ENCODE data around the gene PMAIP1. TPM values are rescaled to one million over a fixed set of nuclear protein-coding genes. Genes with fewer than 3 reads are reported as not detected.
"Not testable (repeated sequence)": the region's sequence is repeated elsewhere in the genome, so short reads cannot be mapped to it uniquely, and the experiment has no call there.

Gene PMAIP1
- 1 to 10 TPM; 1.8 to 2.6 TPM for total RNA-seq
- long read RNA-seq, partial matches to known transcripts, result 0 of 1 reads
- long read RNA-seq, other reads (novel, unspliced or antisense), result 0 of 1 reads

DNA sequence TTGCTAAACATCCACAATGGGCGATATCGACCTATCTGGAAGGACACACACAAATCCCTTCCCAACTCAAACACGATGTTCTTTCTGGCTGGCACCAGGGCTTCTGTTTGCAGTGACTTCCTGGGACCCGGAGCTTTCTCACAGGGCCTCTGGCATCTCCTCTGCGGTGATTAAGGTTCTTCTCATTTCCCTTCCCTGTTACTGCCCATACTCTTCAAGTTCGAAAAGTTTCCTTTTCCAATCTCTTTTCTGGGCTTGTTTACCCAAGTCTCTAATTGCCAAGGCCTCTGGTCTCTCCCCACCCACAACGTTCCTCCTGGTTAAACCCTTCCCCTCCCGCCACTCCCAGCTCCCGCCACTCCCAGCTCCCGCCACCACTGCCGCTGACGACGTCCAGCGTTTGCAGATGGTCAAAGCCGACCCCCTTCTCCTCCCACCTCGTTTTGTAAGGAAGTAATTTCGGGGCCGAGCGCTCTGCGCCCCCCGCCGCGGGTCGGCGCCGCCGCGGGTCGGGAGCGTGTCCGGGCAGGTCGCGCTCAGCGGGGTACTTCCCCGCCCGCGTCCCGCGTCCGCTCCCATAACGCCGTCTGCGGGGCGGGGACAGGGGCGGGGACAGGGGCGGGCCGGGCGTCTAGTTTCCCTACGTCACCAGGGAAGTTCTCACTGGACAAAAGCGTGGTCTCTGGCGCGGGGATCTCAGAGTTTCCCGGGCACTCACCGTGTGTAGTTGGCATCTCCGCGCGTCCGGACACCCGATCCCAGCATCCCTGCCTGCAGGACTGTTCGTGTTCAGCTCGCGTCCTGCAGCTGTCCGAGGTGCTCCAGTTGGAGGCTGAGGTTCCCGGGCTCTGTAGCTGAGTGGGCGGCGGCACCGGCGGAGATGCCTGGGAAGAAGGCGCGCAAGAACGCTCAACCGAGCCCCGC lies at the start of gene PMAIP1:
Gene PMAIP1 (plus strand): TSS at position 699 of the 924 bp plus-strand sequence. CDS start 182 bp downstream, at position 881.
- DNase-seq, result peak; percentile 88 to 89
- peak; percentile 93 for ATAC-seq
- intact Hi-C loops (cut with DNase I, micrococcal nuclease), result no loop called here

DNA sequence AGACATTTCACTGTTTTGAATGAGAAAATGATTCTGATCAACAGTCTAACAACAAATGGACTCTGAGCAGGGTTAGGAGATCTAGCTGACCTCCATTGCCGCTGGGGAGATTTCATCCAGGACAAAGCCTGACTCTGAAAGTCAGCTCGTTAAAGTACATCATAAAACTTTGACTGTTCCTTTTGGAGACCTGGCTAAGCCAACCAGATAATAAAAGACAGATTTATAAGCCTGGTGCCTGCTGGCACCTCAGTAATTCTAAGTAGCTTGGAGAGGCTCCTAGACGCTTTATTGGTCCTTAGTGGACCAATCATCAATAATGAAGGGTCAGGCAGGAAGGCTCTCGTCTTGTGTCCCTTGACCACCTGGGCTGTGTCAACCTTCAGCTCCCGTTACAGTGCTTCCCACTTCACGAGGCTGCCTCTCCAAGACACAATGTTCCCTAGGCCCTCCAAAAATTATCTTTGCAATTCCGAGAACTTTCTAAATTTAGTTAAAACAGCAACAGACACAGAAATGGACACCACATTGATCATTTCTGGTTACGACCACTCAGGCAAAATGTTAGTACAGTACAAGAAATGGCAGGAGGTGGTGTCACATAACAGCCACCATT lies 47.9 kb upstream of the PMAIP1 start:
- intact Hi-C loops (cut with DNase I, micrococcal nuclease), result no loop called here
- ATAC-seq (peak; percentile 44), DNase-seq (no peak)

DNA sequence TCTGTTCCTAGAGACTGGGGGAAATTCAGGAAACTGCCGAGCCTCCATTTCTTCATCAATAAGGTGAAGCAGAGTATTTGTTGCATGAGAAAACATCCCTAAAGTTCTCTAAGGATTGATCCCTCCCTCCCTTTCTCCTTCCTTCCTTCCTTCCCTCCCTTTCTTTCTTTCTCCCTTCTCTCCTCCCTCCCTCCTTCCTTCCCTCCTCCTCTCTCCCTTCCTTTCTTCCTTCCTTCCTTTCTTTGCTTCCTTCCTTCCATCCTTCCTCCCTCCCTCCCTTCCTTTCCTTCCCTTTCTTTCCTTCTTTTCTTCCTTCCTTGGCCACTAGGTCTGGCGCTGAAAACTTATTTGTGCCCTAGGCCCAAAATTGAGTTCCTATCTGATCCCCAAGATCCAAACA lies 47.2 kb upstream of the PMAIP1 start:
- no peak for DNase-seq
- ATAC-seq, result no peak
- intact Hi-C loops (cut with DNase I, micrococcal nuclease), result no loop called here

DNA sequence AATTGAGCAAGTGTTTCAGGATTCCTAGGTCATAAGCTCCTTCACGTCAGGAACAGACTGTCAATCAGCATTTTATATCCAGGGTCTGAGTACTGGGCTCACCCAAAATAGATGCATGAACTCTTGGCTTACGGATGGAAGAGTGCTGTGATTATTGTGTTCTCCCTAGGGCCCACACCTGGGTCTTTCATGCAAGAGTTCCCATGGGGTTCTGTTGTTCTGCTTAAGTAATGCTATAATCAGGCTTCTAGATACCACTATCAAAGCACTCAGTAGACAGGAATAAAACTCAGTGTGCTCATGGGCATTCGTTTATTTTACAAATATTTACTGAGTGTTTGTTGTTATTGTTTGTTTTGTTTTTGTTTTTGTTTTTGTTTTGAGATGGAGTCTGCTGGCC lies 46.4 kb upstream of the PMAIP1 start:
- intact Hi-C loops (cut with DNase I, micrococcal nuclease), result no loop called here
- ATAC-seq (no peak), DNase-seq (no peak)

DNA sequence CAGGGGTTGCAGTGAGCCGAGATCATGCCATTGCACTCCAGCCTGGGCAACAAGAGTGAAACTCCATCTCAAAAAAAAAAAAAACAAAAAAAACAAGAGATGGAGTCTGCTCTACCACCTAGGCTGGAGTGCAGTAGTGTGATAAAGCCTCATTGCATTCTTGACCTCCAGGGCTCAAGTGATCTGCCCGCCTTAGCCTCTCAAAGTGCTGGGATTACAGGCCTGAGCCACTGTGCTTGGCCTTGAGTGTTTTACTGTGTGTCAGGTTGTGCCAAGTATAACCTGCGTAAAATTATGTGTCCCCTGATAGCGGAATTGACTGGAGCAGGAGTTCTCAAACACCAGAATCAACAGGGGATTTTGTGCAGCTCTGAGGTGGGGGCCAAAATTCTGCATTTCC lies 45.8 kb upstream of the PMAIP1 start:
- intact Hi-C loops (cut with DNase I, micrococcal nuclease); DNase-seq; ATAC-seq: not testable (repeated sequence)

DNA sequence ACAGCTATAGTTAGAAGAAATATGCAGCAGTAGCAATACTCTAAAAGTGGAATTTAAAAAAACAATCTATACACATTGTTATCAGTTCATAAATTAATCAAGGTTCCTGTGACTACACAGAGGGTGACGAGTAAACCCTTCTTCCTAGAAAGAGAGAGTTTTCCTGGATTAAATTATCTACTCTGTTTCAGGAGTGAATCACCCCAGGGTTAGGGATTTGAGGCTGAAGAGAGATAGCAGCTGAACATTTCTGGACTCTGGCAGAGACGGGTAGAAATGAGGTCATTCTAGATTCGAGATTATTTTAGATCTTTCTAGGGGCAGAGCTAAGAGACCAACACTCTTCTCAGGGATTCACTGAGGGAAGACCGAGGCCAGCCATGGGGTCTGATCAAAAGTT lies 38.8 kb upstream of the PMAIP1 start:
- no peak for ATAC-seq
- DNase-seq, result no peak
- intact Hi-C loops (cut with DNase I, micrococcal nuclease), result no loop called here

DNA sequence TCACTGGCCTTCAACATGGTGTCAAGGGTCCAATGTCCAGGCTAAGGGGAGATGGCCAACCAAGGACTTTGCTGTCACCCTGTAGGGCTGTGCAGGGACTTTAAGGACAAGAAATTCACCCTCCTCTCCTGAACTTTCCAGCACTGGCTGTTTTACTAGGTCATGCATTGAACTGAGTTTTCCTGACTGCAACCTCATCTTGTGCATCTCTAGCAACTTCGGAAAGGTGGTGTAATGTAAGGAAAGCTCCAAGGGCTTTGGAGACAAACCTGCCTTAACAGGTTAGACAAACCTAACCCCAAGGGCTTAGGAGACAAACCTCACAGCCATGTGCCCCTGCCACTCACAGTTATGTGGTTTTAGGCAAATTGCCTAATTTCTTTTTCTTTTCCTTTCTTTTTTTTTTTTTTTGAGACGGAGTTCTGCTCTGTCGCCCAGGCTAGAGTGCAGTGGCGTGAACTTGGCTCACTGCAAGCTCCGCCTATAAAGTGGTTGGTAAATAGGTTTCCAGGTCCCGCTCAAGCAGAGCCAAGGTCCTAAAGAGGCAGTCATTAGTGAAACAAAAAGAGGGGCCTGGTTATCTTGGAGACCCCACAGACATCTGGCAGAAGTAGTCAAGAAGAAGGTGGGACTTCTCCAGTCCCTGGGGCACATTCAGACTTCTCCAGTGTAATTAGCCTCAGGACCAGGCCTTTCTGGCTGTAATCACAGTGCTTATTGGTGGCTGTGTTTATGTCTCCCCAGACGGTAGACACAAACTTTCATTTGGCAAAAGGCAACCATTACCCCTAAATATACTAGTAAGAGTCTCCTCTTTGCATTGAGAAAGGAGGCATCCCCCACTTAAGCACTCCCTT lies 37.6 kb upstream of the PMAIP1 start:
- no peak for DNase-seq
- intact Hi-C loops (cut with DNase I, micrococcal nuclease), result no loop called here
- no peak for ATAC-seq

DNA sequence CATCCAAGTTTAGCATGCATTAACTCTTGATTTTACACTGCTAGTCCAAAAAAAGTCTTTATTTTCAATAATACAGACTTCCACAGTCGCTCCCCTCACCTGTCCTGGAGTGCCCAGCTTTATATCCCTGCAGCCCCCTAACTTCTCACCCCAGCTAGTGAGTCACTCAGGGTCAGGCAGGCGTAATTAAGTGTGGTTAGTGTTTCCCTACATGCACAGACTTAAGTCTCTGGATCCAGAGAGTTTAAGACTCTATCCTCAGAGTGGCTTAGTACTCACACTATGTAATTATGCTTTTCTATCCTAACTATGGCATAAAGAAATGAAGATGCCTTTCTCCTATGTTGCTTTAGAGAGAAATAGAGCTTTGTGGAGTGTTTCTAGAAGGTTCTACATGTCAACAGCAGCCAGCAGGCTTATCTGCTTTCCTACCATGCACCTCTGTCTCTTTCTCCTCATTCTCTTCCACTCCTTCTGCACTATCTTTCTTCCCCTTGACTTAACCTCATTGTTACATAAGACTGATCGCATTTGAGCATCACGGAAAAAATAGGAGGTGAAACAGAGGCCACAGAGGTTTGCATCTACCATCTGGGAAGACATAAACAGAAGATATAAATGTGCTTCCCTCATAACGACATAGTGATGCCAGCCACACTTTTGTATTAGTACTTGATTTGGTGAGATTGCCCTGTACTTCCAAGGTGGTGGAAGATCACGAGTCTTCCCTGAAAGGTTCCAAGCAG lies 34.4 kb upstream of the PMAIP1 start:
- no peak for ATAC-seq
- intact Hi-C loops (cut with DNase I, micrococcal nuclease), result no loop called here
- no peak for DNase-seq

DNA sequence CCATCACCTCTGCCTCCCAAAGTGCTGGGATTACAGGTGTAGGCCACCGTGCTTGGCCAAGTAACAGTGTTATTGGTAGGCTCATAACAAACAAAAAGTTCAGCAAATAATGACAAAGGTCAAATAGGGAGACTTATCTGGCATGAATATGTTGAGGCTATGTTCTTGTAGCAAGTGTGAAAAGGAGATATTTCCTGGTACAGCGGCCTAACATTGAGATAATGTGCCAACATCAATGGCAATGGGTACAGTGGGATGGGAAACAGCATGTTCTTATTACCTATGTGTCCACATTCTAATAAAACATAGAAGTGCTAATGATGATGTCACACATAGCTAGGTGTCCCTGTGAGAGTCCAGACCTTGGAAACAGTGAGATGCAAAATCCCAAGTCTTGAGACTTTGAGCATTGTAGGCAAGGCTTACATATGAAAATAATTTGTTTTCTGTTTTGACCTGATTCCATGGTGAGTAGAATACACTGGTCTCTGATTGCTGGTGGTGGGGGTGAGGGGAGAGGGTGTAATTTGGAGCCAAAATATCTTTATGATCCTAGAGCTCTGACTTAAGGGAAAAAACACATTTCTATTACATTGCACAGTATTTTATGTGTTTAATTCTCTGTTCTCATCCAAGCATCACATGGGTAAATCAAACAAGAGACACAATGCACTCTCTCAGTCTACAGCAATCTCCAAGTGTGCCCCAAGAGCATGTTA lies 33.1 kb upstream of the PMAIP1 start:
- DNase-seq, result no peak
- intact Hi-C loops (cut with DNase I, micrococcal nuclease), result no loop called here

DNA sequence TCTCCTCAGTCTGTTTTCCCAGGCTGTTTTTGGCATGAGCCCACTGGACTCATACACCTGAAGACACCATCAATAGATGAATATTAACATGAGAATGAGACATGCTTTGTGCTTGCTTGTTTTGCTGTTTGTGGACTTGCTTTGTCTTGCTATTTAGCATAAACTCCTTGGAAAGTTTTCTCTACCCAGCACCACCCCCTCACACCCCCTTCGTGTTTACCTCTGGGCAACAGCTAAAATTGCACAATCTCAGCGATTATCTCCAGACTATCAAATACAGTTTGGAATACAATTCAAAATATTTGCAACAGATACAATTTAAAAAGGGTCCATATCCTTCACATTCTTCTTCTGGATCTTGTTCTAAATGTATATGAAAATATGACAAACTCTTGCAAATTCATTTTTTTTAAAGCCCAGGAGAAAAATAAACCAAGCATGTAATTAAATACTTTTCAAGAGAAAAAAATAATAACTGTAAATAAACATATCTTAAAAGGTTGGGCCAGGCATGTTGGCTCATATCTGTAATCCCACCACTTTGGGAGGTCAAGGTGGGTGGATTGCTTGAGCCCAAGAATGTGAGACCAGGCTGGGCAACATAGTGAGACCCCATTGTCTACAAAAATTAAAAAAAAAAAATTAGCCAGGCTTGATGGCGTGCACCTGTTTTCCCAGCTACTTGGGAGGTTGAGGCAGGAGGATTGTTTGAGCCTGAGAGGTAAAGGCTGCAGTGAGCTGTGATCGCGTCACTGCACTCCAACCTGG lies 32.3 kb upstream of the PMAIP1 start:
- intact Hi-C loops (cut with DNase I, micrococcal nuclease), result no loop called here
- ATAC-seq (no peak), DNase-seq (no peak)

More for the DNA sequence above, 33.1 kb upstream of the PMAIP1 start:
- ATAC-seq, result no peak

DNA sequence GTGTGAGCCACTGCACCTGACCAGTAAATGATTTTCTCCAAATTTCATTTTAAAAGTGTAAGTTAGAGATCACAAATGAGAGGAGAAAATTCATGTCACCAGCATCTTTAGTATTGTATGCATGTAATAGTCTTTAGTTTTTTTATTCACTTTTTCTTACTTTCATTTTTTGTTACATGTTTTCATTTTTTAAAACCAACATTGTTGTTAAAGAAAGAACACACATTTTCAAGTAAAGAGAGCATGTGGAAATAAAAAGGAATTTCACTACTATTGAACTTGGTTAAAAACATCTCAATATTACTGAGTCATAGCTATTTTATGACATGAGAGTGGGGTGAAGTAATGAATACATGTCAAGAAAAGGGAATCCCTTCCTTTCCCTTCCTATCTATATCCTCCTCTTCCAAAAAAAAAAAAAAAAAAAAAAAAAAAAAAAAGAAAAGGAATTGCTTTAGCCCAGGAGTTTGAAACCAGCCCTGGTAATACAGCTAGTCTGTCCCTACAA lies 29.1 kb upstream of the PMAIP1 start:
- intact Hi-C loops (cut with DNase I, micrococcal nuclease), result no loop called here
- no peak for ATAC-seq

DNA sequence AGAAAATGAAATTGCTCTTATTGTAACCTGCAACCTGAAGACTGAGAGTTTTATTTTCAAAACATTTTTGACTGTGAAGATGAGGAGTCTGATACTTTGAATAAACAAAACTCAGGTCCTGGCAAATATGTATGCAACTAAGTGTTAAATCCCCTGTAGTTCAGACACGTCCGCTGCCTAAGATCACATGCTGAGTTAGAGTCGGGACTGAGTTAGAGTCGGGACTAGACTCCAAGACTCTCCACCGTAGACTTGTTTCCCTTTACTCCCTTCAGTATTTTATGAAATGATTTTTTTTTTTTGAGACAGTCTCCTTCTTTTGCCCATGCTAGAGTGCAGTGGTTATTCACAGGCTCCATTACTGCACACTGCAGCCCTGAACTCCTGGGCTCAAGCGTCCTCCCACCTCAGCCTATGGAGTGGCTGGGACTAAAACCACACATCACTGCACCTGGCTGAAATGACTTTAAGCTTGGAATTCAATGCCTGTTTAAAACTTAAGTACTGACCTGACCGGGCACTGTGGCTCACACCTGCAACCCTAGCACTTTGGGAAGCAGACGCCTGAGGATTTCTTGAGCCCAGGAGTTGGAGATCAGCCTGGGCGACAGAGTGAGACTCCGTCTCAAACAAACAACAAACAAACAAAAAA lies 28.0 kb upstream of the PMAIP1 start:
- intact Hi-C loops (cut with DNase I, micrococcal nuclease), result no loop called here

More for the DNA sequence above, 29.1 kb upstream of the PMAIP1 start:
- no peak for DNase-seq

DNA sequence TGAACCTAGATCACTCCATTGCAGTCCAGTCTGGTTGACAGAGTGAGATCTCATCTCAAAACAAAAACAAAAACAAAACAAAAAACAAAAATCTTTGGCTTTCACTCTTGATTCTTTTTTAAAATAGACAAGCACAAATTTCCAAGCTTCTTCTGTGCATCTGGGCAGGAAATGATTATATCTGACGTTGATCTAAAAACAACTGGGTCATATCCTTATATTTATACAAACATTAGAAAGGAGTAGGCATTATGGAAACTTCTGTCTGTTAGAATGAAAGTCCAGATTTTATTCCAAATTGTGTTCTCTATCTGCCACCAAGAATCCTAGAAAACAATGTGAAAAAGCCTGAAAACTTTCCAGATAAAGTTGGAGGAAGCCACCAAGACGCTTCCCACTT lies 26.2 kb upstream of the PMAIP1 start:
- intact Hi-C loops (cut with DNase I, micrococcal nuclease), result no loop called here

More for the DNA sequence above, 28.0 kb upstream of the PMAIP1 start:
- DNase-seq (no peak), ATAC-seq (no peak)

DNA sequence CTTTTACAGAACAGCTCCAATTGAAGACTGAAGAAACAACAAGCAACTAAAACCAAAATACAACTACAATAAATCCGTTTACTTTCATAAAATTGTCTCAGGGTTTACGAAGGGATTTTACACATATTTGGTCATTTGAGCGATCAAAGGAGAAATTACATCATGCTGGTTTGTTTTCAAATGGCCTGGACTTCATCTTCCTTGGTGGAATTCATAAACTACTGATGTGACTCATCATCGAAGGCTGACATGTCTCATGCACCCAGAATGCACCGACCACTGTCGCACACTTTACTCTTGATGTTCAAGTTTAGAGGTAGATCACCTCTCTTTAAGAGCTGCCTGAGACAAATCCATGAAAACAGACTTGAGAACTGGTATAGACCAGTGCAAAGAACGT lies 25.6 kb upstream of the PMAIP1 start:
- ATAC-seq (no peak), DNase-seq (no peak)
- intact Hi-C loops (cut with DNase I, micrococcal nuclease), result no loop called here

More for the DNA sequence above, 26.2 kb upstream of the PMAIP1 start:
- DNase-seq, result no peak
- ATAC-seq, result no peak

DNA sequence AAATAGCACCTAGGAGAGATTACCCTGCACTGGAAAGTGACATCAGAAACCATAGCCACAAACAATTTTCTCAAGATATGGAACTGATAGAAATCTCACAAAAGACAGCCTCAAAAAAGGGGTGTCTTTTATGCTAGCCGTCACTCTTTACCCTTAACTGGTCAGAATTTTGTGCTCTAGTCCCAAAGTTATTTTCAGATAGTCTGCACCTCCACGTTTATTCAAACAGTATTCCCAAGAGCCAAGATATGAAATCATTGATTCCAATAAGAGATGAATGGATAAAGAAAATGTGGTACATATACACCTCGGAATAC lies 23.5 kb upstream of the PMAIP1 start:
- DNase-seq (no peak), ATAC-seq (no peak)
- intact Hi-C loops (cut with DNase I, micrococcal nuclease), result no loop called here

DNA sequence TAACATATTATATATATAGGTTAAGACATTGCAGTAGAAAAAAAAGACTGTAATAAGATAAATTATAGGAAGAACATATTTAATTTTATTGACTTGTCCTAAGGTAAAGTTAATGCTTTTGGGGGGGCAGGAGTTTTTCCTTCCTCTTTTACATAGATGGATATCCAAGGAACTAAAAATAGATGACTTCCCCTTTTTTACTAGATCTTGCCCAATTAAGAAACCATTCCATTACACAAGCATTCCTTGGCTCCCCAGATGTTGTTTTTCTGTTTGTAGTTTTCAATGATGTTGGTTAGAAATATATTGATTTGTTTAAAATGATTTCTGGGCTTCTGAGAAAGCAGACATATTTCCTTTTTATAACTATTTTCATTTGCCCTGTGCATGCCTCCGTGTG lies 22.4 kb upstream of the PMAIP1 start:
- DNase-seq, result no peak
- intact Hi-C loops (cut with DNase I, micrococcal nuclease), result no loop called here
- no peak for ATAC-seq

DNA sequence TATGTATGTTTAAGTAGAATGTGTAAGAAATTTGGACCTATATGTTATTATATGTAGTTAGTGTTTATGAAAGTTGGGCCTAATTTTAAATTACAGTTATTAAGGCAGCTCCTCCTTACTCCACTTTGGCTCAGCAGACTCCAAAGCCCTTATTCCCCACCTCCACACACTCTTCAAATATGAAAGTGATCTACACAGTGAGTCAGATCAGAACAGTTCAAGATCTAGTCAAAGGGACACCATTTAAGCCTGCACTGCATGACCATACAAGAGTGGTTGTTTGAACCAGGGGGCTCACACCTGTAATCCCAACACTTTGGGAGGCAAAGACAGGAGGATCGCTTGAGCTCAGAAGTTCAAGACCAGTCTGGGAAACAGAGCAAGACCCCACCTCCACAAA lies 21.2 kb upstream of the PMAIP1 start:
- intact Hi-C loops (cut with DNase I, micrococcal nuclease), result no loop called here
- ATAC-seq (no peak), DNase-seq (no peak)

All from left colon (tissue), 2 donors.